Activated naive CD8-positive, alpha-beta T cell (primary cell): ENCODE results near the gene USF3.

Experiments
- H3K27ac Mint-ChIP-seq: one replicate; pipeline ENCODE4 v1.8.0; 2021; ENCODE audit warnings: mixed read lengths
- H3K27me3 Mint-ChIP-seq: one replicate; pipeline ENCODE4 v1.8.0; 2021; ENCODE audit warnings: mixed read lengths
- H3K36me3 Mint-ChIP-seq: one replicate; pipeline ENCODE4 v1.8.0; 2021; ENCODE audit warnings: mixed read lengths
- H3K4me1 Mint-ChIP-seq: one replicate; pipeline ENCODE4 v1.8.0; 2021; ENCODE audit warnings: low read depth, mixed read lengths
- H3K4me3 Mint-ChIP-seq: one replicate; pipeline ENCODE4 v1.8.0; 2021; ENCODE audit warnings: mild to moderate bottlenecking, mixed read lengths
- H3K9me3 Mint-ChIP-seq: one replicate; pipeline ENCODE4 v1.8.0; 2021; ENCODE audit warnings: low read depth, mixed read lengths

USF3 gene

GRCh38 chr3:113620091-113620490, 76.4 kb downstream of the USF3 start:
- Mint-ChIP-seq H3K4me3 (no peak overlapping the region), H3K27me3 (no peaks in the 10 kb centered on the region), H3K36me3 (peaks cover 4% of the 10 kb centered on the region), H3K27ac (no peak overlapping the region), H3K9me3 (no peaks in the 10 kb centered on the region), H3K4me1 (no peaks in the 10 kb centered on the region)

GRCh38 chr3:113617726-113618125, 78.7 kb downstream of the USF3 start:
- H3K27me3 Mint-ChIP-seq: no peaks in the 10 kb centered on the region
- H3K4me3 Mint-ChIP-seq: no peak overlapping the region
- H3K9me3 Mint-ChIP-seq: no peaks in the 10 kb centered on the region
- no peaks in the 10 kb centered on the region for H3K36me3 Mint-ChIP-seq
- H3K4me1 Mint-ChIP-seq: no peaks in the 10 kb centered on the region
- no peak overlapping the region for H3K27ac Mint-ChIP-seq

GRCh38 chr3:113615976-113616375, 80.5 kb downstream of the USF3 start:
- Mint-ChIP-seq H3K36me3 (peaks cover 2% of the 10 kb centered on the region), H3K4me1 (no peaks in the 10 kb centered on the region), H3K4me3 (no peak overlapping the region), H3K27me3 (no peaks in the 10 kb centered on the region), H3K27ac (no peak overlapping the region), H3K9me3 (no peaks in the 10 kb centered on the region)

- Mint-ChIP-seq H3K4me3 (no peak overlapping the region), H3K4me1 (no peaks in the 10 kb centered on the region), H3K36me3 (peaks cover 6% of the 10 kb centered on the region), H3K9me3 (no peaks in the 10 kb centered on the region), H3K27me3 (no peaks in the 10 kb centered on the region), H3K27ac (no peak overlapping the region)
These were observed 82.0 kb downstream of the USF3 start for GRCh38 chr3:113614402-113614801.

GRCh38 chr3:113607219-113607596, 89.2 kb downstream of the USF3 start:
- Mint-ChIP-seq H3K36me3 (peaks cover 16% of the 10 kb centered on the region), H3K4me3 (peak overlapping the region; percentile 43), H3K4me1 (peaks cover 28% of the 10 kb centered on the region), H3K9me3 (no peaks in the 10 kb centered on the region), H3K27me3 (no peaks in the 10 kb centered on the region), H3K27ac (peak overlapping the region; percentile 38)

GRCh38 chr3:113606539-113607218, 89.8 kb downstream of the USF3 start:
- peaks cover 28% of the 10 kb centered on the region for H3K4me1 Mint-ChIP-seq
- H3K27ac Mint-ChIP-seq: peak overlapping the region; percentile 38
- peaks cover 16% of the 10 kb centered on the region for H3K36me3 Mint-ChIP-seq
- no peaks in the 10 kb centered on the region for H3K9me3 Mint-ChIP-seq
- peak overlapping the region; percentile 43 for H3K4me3 Mint-ChIP-seq
- H3K27me3 Mint-ChIP-seq: no peaks in the 10 kb centered on the region

- no peak overlapping the region for H3K27ac Mint-ChIP-seq
- no peaks in the 10 kb centered on the region for H3K27me3 Mint-ChIP-seq
- no peak overlapping the region for H3K4me3 Mint-ChIP-seq
- H3K36me3 Mint-ChIP-seq: peaks cover 12% of the 10 kb centered on the region
- H3K9me3 Mint-ChIP-seq: no peaks in the 10 kb centered on the region
- H3K4me1 Mint-ChIP-seq: peaks cover 23% of the 10 kb centered on the region
These were observed 93.6 kb downstream of the USF3 start for GRCh38 chr3:113602836-113603235.

GRCh38 chr3:113602256-113602655, 94.2 kb downstream of the USF3 start:
- H3K4me1 Mint-ChIP-seq: peaks cover 20% of the 10 kb centered on the region
- H3K4me3 Mint-ChIP-seq: no peak overlapping the region
- H3K36me3 Mint-ChIP-seq: peaks cover 12% of the 10 kb centered on the region

GRCh38 chr3:113601240-113601639, 95.2 kb downstream of the USF3 start:
- Mint-ChIP-seq H3K4me1 (peaks cover 10% of the 10 kb centered on the region), H3K9me3 (no peaks in the 10 kb centered on the region), H3K27ac (no peak overlapping the region), H3K27me3 (no peaks in the 10 kb centered on the region), H3K36me3 (peaks cover 10% of the 10 kb centered on the region), H3K4me3 (no peak overlapping the region)

More at GRCh38 chr3:113602256-113602655, 94.2 kb downstream of the USF3 start:
- Mint-ChIP-seq H3K9me3 (no peaks in the 10 kb centered on the region), H3K27ac (no peak overlapping the region), H3K27me3 (no peaks in the 10 kb centered on the region)

- Mint-ChIP-seq H3K27ac (no peak overlapping the region), H3K4me3 (no peak overlapping the region), H3K36me3 (peaks cover 10% of the 10 kb centered on the region), H3K9me3 (no peaks in the 10 kb centered on the region), H3K4me1 (peaks cover 4% of the 10 kb centered on the region), H3K27me3 (no peaks in the 10 kb centered on the region)
These were observed 95.8 kb downstream of the USF3 start for GRCh38 chr3:113600418-113601182.
